A673 (cell line): Measurements from ENCODE around the gene STKLD1. TPM values are rescaled to one million over a fixed set of nuclear protein-coding genes. Genes with fewer than 3 reads are reported as not detected.
"Not testable (repeated sequence)": the region's sequence is repeated elsewhere in the genome, so short reads cannot be mapped to it uniquely, and the experiment has no call there.

Experiments
- BruUV-seq: library from RNA; stranded (reverse); fragments of 400-500 nt; replicated peaks from 2 replicates; lab custom pipeline; 2021; lab: Mats Ljungman, UMichigan
- CTCF ChIA-PET: fragments of 300-600 bp; sonication (Branson Sonifier 250); formaldehyde crosslinking; loops from one replicate; lab custom pipeline; 2022; ENCODE audit warnings: antibody characterized with exemption; lab: Charles Lee
- POLR2A ChIA-PET: fragments of 300-600 bp; sonication (Branson Sonifier 250); formaldehyde crosslinking; loops from one replicate; lab custom pipeline; 2022; ENCODE audit warnings: antibody characterized with exemption; ENCODE audit not compliant: low non-redundant PET; lab: Charles Lee
- DNase-seq: peaks from one replicate; pipeline ENCODE4 v3.0.0-alpha.2; 2015; ENCODE audit warnings: low spot score
- H3K27ac ChIP-seq: fragments of 200-600 bp; sonication (generic); 2 replicates; pipeline ENCODE4 v1.5.1; 2016; ENCODE audit warnings: mixed run types, low read depth, mild to moderate bottlenecking, mixed read lengths, antibody characterized with exemption, low read length; ENCODE audit not compliant: poor library complexity, severe bottlenecking
- H3K27me3 ChIP-seq: fragments of 200-600 bp; sonication (generic); replicated peaks from 2 replicates; pipeline ENCODE4 v1.6.1; 2017; ENCODE audit warnings: mixed run types, low read depth, mild to moderate bottlenecking, mixed read lengths, antibody characterized with exemption, low read length; ENCODE audit not compliant: insufficient read depth, poor library complexity
- H3K36me3 ChIP-seq: fragments of 200-600 bp; sonication (generic); 2 replicates; pipeline ENCODE4 v1.6.1; 2016; ENCODE audit warnings: mixed run types, mild to moderate bottlenecking, mixed read lengths, antibody characterized with exemption, low read length; ENCODE audit not compliant: insufficient read depth, poor library complexity, severe bottlenecking
- H3K4me1 ChIP-seq: fragments of 200-600 bp; sonication (generic); 2 replicates; pipeline ENCODE4 v1.6.1; 2017; ENCODE audit warnings: mixed run types, mild to moderate bottlenecking, mixed read lengths, antibody characterized with exemption, low read length; ENCODE audit not compliant: insufficient read depth, poor library complexity, severe bottlenecking
- H3K4me3 ChIP-seq: fragments of 200-600 bp; sonication (generic); 2 replicates; pipeline ENCODE4 v1.5.1; 2016; ENCODE audit warnings: low read depth, mixed run types, mild to moderate bottlenecking, mixed read lengths, low read length; ENCODE audit not compliant: poor library complexity, severe bottlenecking
- H3K9me3 ChIP-seq: fragments of 200-600 bp; sonication (generic); 2 replicates; pipeline ENCODE4 v1.6.1; 2016; ENCODE audit warnings: mixed run types, low read depth, mild to moderate bottlenecking, mixed read lengths, antibody characterized with exemption, low read length; ENCODE audit not compliant: poor library complexity, severe bottlenecking
- EZH2 ChIP-seq: fragments of 200-600 bp; sonication (generic); IDR thresholded peaks from 2 replicates; pipeline ENCODE4 v1.6.1; 2017; ENCODE audit warnings: borderline replicate concordance, low read depth, mild to moderate bottlenecking, mixed read lengths, antibody characterized with exemption, low read length; ENCODE audit not compliant: poor library complexity, severe bottlenecking
- intact Hi-C: fragments of 100-400 bp; cut with micrococcal nuclease; formaldehyde crosslinking; loops from one replicate; pipeline ENCODE4 v1.10.0; 2022; ENCODE audit not compliant: unreplicated experiment
- total RNA-seq: library from RNA; stranded (reverse); gene quantifications from 2 replicates; pipeline ENCODE4 v1.2.3, GENCODE V29; 2021
- TF ChIP-seq, protein P1 (sequence below): fragments of 300-800, 200-600 bp; sonication (generic); conservative IDR thresholded peaks from 2 replicates; pipeline ENCODE4 v1.5.1; 2017; ENCODE audit warnings: low read depth, mild to moderate bottlenecking, antibody characterized with exemption, low read length, moderate library complexity, mixed read lengths

STKLD1 gene
- total RNA-seq, 1 experiment from 2014 or later: 0.52 TPM

DNA sequence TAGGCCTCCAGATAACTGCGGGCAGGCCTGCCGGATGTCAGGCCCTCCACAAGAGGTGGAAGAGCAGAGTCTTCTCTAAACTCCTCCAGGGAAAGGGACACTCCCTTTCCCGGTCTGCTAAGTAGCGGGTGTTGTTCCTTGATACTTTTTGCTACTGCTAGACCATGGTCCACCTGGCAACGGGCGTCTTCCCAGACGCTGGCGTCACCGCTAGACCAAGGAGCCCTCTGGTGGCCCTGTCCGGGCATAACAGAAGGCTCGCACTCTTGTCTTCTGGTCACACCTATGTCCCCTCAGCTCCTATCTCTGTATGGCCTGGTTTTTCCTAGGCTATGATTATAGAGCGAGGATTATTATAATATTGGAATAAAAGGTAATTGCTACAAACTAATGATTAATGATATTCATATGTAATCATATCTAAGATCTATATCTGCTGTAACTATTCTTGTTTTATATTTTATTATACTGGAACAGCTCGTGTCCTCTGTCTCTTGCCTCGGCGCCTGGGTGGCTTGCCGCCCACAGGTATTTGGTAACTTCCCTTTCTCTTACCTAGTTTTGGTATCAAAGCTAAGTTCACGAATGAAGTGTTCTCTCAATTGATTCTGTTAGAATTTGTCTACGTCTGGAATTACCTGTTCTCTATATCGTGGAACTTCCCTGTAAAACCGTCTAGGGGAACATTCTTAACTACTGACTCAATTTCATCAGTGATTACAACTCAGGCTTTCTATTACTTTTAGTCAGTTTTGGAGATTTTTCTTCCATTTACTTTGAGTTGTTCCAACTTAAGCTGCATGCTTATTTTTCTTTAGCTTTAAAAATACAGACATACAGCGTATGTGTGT, 46.6 kb upstream of the STKLD1 start:
- not testable (repeated sequence) for H3K4me3 ChIP-seq

DNA sequence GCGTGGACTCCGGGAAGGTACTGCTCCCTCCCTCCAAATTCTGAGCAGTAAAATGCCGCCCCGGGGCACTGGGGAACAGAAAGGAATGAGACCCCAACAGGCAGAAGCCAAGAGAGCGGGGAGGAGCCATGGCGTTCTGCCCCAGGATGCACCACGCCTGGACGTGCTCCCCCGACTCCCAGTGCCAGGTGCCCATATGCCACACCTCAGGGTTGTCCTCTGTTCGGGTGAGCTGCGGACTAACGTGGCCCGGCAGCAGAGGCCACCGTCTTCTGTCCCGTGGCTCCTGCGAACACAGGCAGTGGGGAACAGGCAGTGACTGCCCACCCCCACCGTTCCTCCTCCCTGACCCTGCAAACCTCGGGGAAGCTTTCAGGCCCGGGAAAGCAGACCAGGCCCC, 44.9 kb upstream of the STKLD1 start:
- TF ChIP-seq EZH2: no peak
- TF ChIP-seq, protein P1, sequence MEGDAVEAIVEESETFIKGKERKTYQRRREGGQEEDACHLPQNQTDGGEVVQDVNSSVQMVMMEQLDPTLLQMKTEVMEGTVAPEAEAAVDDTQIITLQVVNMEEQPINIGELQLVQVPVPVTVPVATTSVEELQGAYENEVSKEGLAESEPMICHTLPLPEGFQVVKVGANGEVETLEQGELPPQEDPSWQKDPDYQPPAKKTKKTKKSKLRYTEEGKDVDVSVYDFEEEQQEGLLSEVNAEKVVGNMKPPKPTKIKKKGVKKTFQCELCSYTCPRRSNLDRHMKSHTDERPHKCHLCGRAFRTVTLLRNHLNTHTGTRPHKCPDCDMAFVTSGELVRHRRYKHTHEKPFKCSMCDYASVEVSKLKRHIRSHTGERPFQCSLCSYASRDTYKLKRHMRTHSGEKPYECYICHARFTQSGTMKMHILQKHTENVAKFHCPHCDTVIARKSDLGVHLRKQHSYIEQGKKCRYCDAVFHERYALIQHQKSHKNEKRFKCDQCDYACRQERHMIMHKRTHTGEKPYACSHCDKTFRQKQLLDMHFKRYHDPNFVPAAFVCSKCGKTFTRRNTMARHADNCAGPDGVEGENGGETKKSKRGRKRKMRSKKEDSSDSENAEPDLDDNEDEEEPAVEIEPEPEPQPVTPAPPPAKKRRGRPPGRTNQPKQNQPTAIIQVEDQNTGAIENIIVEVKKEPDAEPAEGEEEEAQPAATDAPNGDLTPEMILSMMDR: no peak
- no peak overlapping the region for H3K27ac ChIP-seq
- no peak for DNase-seq
- peaks cover 49% of the 10 kb centered on the region for H3K36me3 ChIP-seq
- H3K4me1 ChIP-seq: peaks cover 11% of the 10 kb centered on the region
- H3K4me3 ChIP-seq: no peak overlapping the region
- CTCF ChIA-PET: no interaction called here
- POLR2A ChIA-PET: no interaction called here
- intact Hi-C loops: no loop called here
- no peaks in the 10 kb centered on the region for H3K9me3 ChIP-seq
- no peaks in the 10 kb centered on the region for H3K27me3 ChIP-seq
- BruUV-seq: no TSS peak

More for the DNA sequence above, 46.6 kb upstream of the STKLD1 start:
- H3K27me3 ChIP-seq, BruUV-seq, H3K27ac ChIP-seq, H3K4me1 ChIP-seq, POLR2A ChIA-PET, DNase-seq, CTCF ChIA-PET, H3K9me3 ChIP-seq: not testable (repeated sequence)
- H3K36me3 ChIP-seq: peaks cover 44% of the 10 kb centered on the region
- intact Hi-C loops: loop anchor here (2.0 kb wide), 1 partner anchor 143 kb away; no protein-coding TSS in a partner anchor
- TF ChIP-seq, protein P1: peak; percentile 58

DNA sequence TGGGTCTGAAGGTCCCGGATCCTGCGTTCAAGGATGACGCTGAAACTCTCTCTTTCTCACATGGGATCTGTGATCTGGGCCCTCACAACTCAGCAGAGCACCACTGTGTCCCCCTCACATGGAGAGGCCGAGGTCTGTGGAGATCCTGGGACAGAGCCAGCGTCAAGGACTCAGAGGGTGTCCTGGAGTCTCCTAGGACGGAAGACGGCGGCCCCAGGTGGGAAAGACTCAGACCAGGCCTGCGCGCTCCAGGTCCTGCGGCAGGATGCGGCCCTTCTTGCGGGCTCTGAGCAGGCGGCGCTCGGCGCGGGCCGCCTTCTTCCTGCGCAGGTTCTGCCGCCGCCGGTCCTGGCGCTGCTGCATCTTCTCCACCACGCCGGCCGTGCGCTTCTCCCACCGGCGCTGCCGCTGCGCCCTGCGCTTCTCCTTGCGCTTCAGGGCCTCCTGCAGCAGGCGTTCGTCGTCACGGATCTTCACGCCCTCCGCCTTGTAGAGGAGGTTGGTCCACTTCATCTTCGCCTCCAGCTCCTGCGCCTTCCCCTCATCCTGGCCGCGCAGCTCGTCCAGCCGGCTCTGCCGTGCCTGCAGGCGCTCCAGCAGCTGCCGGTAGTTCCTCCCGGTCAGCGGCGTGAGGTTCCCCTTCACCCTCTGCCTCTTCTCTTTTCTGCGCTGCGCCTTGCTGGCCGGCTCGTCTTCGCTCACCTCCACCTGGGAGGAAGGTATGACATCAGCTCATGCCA, 44.4 kb upstream of the STKLD1 start:
- H3K27me3 ChIP-seq: no peaks in the 10 kb centered on the region
- no peak overlapping the region for H3K4me3 ChIP-seq
- TF ChIP-seq, protein P1: no peak
- no peak for TF ChIP-seq EZH2
- BruUV-seq: no TSS peak
- no peaks in the 10 kb centered on the region for H3K9me3 ChIP-seq
- peaks cover 49% of the 10 kb centered on the region for H3K36me3 ChIP-seq
- no peak overlapping the region for H3K27ac ChIP-seq
- H3K4me1 ChIP-seq: peaks cover 11% of the 10 kb centered on the region
- no peak for DNase-seq
- ChIA-PET POLR2A (no interaction called here), CTCF (no interaction called here)
- intact Hi-C loops: no loop called here
